GM18499 (cell line): ENCODE results near the gene CHST13.

ENCODE experiments used
- ATAC-seq: cut with Tn5 transposase; IDR thresholded peaks from one replicate; pipeline ENCODE4 v1.9.1; 2021; ENCODE audit warnings: moderate number of reproducible peaks; ENCODE audit not compliant: insufficient read depth, unreplicated experiment

CHST13 gene, protein sequence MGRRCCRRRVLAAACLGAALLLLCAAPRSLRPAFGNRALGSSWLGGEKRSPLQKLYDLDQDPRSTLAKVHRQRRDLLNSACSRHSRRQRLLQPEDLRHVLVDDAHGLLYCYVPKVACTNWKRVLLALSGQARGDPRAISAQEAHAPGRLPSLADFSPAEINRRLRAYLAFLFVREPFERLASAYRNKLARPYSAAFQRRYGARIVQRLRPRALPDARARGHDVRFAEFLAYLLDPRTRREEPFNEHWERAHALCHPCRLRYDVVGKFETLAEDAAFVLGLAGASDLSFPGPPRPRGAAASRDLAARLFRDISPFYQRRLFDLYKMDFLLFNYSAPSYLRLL

DNA sequence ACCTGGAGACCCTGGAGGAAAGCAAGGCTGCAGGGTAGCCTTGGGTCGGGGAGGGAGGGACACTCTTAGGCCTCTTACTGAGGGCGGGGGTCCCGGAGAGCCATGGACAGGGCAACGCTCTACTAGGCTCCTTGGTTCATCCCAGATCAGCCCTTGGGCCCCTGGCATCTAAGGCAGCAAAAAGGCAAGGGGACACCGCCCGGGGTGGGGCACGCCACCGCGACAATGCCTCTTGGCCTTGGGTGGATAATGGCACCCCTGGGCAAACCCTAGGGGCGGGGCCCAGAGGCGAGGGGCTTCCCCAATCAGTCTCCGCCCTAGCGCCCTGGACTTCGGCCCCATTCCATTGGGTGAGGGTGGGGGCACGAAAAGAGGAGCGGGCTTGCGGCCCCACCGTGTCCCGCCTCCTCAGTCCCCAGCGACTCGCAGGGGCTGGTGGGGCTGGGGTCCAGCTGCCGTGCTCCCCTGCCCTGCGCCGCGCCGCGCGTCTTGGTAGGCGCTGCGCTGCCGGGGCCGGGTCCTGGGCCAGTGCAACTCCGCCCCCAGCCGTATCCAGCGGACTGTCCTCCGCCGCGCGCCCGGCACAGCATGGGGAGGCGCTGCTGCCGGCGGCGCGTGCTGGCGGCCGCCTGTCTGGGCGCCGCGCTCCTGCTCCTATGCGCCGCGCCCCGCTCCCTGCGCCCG lies at the start of gene CHST13:
TSS of gene CHST13 (plus strand) at position 411 of the 684 bp plus-strand sequence. CDS start at position 589, 178 bp downstream.
- no peak for ATAC-seq

DNA sequence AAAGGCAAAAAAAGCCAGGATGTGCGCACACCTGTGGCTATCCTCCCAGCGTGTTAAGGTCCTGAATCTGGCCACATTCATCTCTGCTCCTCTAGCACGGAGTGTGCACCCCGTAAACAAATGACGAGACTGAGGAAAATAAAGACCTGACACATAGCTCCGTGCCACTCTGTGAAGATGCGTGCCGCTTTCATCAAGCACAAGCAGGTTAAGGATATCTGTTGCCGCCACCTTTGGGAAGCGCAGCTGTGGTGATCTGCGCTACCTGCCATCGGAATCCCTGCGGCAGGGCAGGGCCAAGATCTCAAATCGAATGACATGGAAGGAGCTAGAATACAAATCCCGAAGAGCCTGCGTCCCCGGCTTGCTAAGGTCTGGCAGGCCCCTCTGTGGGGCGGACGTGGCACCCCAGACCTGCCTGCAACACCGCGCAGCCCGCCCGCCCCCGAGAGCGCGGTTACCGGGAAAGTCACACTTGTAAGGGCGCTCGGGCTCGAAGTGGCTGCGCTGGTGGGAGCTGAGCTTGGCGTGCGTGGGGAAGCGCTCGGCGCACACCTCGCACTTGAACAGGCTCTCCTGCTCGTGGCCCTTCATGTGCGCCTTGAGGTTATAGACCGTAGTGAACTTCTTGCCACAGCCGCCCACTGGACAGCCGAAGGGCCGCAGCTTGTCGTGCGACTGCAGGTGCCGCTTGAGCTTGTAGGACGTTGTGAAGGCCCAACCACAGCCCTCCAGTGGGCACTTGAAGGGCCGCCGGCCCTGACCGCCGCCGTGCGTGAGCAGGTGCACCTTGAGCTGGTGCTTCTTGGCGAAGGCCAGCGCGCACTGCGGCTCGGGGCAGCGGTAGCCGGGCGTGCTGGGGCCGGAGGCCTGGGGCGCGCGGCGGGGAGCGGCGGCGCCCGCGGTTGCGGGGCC lies 49.2 kb upstream of the CHST13 start:
- ATAC-seq = peak; percentile 21

DNA sequence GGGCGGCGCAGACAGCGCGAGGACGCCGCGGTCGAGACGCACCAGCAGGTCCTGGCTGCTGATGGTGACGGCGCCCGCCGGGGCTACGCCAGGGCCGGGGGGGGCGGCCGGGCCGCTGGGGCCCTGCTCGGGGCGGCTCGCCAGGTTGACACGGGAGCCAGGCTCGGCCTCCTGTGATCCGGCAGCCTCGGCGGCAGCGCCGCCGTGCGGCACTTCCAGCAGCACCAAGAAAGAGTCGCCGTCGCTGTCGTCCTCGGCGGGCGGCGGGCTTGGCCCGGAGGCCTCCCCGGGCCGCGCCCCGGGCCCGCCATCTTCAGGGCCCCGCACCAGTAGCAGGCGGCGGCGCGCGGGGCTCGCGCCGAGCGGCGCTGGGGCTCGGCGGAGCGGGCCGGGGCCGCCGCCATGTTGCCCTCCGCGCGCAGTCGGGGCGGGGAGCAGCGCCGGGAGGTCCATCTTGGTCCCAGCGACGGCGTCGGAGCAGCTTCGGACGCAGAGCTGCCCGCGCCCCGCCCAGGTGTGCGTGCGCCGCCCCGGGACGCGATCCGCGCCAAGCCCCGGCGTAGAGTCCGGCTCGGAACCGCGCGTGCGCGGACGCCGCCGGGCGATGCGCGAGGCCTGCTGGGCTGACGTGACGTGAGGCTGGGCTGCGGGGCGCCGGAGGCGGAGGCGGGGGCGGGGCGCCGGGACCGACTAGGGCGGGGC lies 48.4 kb upstream of the CHST13 start, which contains the start of gene ZXDC:
TSS of gene ZXDC (minus strand) at position 479 of the 702 bp plus-strand sequence. CDS start at position 453, 26 bp downstream.
- ATAC-seq = peak; percentile 40

DNA sequence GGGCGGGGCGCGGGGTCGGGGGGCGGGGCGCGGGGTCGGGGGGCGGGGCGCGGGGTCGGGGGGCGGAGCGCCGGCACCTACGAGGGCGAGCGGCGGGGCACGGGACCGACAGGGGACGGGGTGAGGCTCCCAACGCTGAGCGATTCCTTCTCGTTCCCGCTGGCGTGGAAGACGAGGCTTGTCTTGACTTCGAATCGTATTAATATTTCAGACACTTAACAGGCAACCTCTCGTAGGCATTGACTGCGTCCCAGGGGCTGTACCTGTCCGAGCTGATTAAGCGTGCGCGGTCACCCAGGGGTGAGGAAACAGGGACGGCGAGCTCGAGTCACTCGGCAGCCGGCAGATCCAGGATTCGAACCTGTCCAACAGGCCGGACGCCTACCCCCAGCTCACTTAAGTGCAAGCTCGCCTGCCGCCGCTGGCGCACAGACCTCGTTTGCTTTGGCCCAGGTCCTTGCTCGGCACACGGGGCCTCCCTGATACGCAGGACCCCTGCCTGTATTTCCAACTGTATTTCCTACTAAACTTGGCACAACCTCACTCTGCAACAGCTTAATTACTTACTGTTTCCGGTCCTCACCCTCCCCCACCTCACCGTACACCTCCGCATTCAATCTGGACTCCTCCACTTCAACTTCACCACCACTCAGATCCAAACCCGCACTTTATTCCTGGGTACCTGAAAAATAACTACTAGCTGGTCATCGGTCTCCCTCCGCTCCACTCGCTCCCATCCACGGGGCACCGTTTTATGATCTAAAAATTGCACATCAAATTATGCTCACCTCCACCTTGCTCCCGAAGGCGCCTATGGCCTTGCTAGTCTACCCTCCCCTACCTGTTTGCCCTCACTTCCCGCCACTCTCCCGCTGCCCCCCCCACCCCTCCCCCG lies 47.5 kb upstream of the CHST13 start:
- ATAC-seq = no peak

DNA sequence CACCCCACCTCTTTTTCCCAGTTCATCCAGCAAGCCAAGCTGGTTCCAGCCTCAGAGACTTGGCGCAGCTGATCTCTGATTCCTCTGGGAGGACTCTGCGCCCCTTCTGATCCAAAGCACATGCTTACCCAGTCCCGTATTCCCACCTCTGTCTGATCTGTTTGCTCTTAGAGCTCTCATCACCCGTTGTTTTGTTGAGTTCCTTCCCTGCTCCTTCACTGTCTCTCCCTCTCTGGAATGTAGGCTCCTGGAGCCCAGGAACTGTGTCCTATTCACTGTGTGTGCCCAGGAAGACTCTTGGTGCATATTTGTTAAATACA lies 46.9 kb upstream of the CHST13 start:
- ATAC-seq = no peak

DNA sequence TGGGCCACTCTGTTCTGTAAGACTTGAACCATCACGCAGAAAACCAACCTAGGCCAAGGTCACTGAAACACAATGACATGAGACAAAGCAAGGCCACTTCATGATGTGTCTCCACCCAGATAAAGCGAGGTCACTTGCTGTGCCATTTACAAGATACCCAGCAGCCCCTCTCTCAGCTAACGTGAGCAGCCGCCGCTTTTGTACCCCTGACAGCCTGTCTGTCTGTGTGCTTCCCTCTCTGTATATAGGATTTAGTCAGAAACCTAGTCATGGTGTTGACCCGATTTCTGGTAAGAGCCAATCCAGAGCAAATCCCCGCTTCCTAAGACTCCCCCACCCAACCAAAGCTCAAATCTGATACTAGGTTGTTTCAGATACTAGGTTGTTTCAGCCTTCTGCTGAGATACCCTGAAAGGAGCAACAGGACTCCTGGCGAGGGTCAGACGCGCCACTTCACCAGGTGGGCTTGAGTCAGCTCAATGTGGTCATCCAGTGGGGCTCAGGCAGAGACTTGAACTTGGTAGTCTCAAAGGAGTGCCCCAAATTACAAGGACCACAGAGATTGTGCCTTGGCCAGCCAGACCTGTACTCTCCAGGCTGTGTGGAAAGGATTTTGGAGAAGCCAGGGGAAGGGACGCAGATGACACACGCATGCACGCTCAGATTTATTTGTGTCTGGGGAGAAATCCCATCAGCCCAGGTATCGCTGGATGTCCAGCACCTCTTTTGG lies 45.2 kb upstream of the CHST13 start:
- ATAC-seq = no peak

DNA sequence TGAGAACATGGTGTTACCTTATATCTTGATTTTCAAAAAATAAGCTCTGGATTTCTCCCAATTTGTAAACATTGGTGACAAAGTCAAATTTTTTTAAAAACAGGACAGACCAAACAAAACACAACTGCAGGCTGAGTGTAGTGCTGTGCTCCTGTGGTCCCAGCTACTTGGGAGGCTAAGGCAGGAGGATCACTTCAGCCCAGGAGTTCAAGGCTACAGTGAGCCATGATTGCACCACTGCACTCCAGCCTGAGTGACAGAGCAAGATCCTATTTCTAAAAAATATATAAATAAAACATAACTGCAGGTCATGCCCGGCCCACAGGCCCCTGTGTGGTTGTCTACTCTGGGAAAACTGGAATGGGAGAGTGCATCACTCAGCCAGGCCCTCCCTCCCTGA lies 44.3 kb upstream of the CHST13 start:
- ATAC-seq = no peak

DNA sequence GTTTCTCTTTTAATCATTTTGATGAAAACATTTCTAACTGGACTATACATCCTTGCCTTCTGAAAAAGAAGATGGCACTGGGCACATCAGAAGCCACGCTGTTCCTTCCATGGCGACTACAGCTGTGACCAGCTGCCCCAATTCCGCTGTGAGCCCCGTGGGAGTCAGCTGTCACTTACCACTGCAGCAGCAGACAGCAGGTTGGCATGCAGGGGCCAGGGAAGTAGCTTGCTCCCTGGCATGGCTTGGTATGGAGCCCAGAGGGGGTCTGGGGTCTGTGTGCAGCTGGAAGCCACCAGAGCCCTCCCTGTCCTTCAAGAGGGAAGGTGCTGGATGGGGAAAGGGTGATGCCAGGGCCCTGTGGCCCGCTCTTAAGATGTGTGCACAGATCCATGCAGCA lies 43.7 kb upstream of the CHST13 start:
- no peak for ATAC-seq

DNA sequence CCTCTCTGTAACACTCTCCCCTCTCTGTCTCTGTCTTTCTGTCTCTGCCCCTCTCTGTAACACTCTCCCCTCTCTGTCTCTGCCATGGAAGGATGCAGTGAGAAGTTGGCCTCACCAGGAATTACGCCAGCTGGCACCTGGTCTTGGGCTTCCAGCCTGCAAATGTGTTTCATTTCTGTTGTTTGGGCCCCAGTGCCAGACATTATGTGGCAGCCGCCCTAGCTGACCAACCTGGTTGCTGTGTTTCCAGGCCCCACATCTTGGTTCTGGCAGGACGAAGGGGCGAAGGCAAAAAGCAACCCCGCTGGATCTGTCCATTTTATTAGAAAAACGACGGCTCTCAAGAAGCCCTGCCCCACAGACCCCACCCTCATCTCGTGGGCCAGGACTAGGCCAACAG lies 43.1 kb upstream of the CHST13 start:
- ATAC-seq = no peak

DNA sequence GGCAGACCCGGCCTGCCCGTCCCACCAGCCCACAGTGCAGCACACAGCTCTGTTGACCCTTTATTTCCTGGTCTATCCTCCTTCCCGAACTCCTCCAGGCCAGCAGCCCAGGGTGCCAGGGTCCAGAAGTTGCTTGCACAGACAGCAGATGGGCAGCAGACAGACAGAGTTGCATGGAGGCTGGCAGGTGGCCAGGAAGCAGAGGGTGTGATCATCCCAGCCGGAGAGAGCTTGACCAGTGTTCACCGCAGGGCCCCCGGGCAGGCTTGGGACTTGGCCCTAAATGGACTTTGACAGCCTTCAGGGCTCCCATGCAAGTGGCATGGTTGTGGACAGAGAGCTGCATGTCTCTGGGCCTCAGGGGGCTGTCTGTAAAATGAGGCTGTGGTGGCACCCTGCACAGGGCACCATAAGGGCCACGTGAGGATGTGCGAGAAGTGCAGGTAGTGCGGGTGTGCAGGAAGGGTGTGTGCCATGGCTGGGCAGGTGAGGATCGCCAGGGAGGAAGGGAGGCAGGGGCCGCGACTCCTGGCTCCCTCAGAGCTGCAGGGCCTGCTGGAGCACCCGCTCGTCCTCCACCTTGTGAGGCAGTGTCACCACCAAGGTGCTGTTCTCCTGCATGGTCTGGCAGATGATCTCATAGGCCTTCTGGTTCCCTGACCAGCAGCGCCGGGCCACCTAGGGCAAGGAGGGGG lies 42.0 kb upstream of the CHST13 start:
- ATAC-seq = no peak

DNA sequence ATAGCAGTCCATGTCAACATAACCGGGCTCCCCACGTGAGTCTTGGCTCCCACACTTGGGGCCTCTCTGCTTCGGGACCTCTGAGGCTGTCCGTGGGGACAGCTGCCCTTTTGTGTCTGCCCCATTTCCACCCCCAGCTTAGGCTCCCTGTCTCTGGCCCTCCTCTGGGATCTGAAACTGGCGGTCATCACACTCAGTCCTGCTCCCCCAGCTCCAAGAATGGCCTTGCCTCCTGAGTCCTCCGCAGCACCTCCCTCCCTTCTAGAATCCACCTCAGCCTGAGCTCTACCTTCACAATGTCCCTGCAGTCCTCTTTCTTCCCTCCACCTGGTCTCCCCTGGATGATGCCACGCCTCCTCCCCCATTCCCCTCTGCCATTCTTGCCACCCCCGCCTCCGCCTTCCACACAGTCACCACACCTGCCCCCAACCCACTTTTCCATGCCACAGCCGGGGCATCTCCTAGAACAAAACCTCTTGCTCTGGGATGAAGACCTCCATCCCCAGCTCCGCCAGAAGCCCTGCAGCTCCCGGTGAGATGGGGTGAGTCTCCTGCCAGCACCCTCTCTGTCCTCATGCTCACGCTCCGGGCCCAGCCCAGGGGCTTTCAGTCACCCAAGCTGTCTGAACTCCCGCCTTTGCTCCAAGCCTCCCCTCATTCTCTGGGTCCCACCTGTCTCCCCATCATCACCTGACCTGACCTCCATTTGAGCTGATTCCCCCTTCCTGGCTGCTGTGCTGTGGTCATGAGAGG lies 41.3 kb upstream of the CHST13 start:
- no peak for ATAC-seq

DNA sequence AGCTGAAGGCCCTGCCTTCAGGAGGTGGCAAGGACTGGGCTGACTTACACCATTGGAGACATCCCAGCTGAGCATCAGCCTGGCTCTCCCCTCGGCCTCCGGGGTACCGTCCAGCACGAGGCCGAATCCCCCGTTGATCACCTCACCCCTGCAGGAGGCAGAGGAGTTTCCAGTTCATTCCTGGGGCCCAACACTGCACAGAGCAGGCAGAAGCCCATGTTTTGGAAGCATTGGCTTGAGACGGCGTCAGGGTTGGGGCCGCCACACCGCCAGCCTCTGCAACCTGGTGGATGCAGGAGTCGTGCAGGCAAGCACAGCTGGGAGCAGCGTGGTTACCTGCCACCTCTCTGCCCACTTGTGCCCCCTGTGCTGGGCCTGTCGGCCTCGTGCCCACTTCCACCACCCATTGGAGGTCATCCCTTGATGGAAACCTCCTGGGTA lies 40.6 kb upstream of the CHST13 start:
- no peak for ATAC-seq

DNA sequence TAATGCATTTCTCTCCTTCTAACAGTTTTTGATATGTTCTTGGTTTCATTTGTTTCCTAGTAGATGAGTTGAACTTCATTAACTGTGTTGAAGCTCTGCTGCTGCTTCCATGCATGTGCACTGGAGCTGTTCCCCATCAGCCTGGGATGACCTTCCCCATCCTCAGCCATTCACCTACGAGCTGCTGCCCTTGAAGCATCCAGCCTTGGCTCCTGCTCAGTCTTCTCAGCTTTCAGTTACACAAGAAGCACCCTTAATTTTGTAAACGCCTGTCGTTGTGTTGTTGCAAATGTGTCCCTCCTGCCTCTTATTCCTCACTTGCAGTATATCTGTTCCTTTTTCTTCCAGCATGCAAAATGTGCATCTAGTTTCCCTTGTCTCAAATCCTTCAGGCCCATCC lies 39.8 kb upstream of the CHST13 start:
- ATAC-seq = no peak

DNA sequence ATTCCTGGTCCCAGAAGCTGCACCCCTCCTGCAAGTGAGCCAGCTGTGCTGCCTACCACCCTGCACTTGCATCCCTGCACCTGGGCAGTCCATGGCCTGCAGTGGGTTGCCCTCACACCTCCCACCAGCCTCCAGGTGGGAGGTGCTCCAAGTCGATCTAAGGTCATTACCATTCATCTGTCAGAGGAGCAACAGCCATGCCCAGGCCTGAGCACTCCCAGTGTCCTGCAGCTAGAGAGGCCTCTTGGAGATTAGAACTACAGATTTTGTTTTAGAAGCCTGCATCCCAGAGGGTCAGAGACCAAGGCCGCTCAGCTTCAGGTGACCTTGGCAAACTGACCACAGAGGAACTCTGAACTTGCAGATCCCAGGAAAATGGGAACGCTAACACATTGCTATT lies 39.3 kb upstream of the CHST13 start:
- ATAC-seq = no peak

DNA sequence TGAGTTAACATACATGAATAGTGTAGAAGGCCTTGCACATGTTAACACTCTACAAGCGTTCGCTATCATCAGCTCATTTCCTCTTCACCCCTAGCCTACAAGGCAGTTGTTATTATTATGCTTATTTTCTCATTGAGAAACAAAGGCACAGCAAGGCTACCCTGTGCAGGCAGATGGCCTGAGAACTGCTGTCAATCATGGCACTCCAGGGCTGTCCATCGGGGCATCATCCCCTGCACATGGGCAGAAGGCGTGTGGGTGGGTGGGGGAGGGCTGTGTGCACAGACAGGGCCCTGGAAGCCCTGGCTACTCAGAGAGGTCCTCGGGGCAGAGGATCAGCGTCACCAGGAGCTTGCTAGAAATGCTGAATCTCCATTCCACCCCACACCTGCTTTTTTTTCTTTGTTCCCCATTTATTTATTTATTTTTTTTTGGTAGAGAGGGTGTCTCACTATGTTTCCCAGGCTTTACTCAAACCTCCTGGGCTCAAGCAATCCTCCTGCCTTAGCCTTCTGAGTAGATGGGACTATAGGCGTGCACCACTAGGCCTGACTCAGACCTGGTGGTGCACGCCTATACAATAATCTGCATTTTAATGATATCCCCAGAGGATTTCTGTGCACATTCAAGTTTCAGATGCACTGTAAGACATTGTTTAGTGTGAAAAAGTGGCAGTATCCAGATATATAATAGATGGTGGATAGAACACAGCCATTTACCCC lies 38.6 kb upstream of the CHST13 start:
- no peak for ATAC-seq

DNA sequence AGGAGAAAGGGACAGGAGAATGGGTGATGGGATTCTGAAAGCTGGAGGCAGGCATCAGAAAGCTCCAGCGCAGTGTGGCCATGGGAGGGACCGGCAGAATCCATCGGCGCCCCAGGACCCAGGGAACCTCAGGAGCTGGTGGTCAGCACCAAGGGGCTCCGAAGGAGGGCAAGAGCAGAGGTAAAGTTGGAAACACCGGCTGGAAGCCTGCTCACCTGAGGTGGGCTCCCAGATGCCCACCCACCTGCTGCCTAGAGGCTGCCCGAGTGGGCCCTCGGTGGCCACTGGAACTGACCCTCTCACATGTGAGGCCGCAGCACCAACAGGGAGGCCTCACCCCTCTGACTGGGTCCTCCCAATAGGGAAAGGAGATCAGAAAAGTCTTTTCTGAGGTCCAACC lies 38.0 kb upstream of the CHST13 start:
- ATAC-seq = no peak

DNA sequence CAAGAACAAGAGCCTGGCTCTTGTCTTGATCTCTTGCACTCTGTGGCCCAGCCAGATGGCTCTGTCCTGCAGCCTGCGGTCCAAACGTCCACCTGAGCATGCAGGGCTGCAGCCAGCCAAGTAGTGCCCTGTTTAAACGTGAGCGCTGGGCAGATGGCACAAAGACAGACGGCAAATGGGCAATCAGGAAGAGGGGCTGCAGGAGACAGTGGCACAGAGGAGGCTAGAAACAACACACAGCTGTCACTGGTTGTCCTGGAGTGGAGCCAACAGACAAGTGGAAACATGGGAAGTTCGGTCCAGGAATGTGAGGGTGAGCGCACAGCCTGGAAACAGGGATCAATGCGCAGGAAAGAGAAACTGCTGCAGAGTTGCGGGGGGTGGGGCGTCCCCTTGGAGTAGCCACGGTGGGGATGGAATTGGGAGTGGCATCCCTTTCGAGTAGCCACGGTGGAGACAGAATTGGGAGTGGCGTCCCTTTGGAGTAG lies 37.6 kb upstream of the CHST13 start:
- no peak for ATAC-seq
